ENCODE data around the gene HJURP. TPM values are rescaled to one million over a fixed set of nuclear protein-coding genes. Genes with fewer than 3 reads are reported as not detected.

The HJURP gene
- total RNA-seq, 1 experiment from 2014 or later = 35.0 TPM

GRCh38 chr2:233840520-233840919 is 13.8 kb downstream of the HJURP start:
- TF ChIP-seq CTCF (IDR thresholded peaks at IDR 0.05; ENCODE audit: insufficient read depth in 1 of 2, low read depth in 1 of 2, low read length in 1 of 2, severe bottlenecking in 1 of 2, unreplicated experiment in 1 of 2) = no peak
- Mint-ChIP-seq H3K36me3 (ENCODE audit: insufficient read depth, unreplicated experiment) (peaks cover 100% of the 10 kb centered on the region), H3K4me3 (ENCODE audit: unreplicated experiment) (no peak overlapping the region), H3K27ac (ENCODE audit: unreplicated experiment) (no peak overlapping the region), H3K9me3 (ENCODE audit: unreplicated experiment) (no peaks in the 10 kb centered on the region), H3K27me3 (ENCODE audit: insufficient read depth, unreplicated experiment) (no peaks in the 10 kb centered on the region), H3K4me1 (ENCODE audit: low read depth, unreplicated experiment) (no peaks in the 10 kb centered on the region)
- Histone ChIP-seq H3K4me1 (no peaks in the 10 kb centered on the region), H3K9me3 (no peaks in the 10 kb centered on the region), H3K4me3 (ENCODE audit: low read depth, low read length) (no peak overlapping the region), H3K27me3 (replicated peaks; ENCODE audit: control insufficient read depth, insufficient read depth, low read length) (no peaks in the 10 kb centered on the region), H3K36me3 (ENCODE audit: control insufficient read depth, insufficient read depth, low read length) (peaks cover 2% of the 10 kb centered on the region)
- ChIA-PET CTCF (no interaction called here), POLR2A (no interaction called here)
- BruUV-seq (replicated peaks) = no TSS peak
- intact Hi-C loops (cut with micrococcal nuclease; ENCODE audit: unreplicated experiment) = no loop called here
- no peak for DNase-seq

- no peaks in the 10 kb centered on the region for H3K9me3 Mint-ChIP-seq (ENCODE audit: unreplicated experiment)
- no peaks in the 10 kb centered on the region for H3K4me1 Mint-ChIP-seq (ENCODE audit: low read depth, unreplicated experiment)
- no TSS peak for BruUV-seq (replicated peaks)
- TF ChIP-seq CTCF (IDR thresholded peaks at IDR 0.05; ENCODE audit: insufficient read depth in 1 of 2, low read depth in 1 of 2, low read length in 1 of 2, severe bottlenecking in 1 of 2, unreplicated experiment in 1 of 2) = no peak
- Histone ChIP-seq H3K4me3 (ENCODE audit: low read depth, low read length) (no peak overlapping the region), H3K27me3 (replicated peaks; ENCODE audit: control insufficient read depth, insufficient read depth, low read length) (no peaks in the 10 kb centered on the region), H3K36me3 (ENCODE audit: control insufficient read depth, insufficient read depth, low read length) (peaks cover 2% of the 10 kb centered on the region), H3K9me3 (no peaks in the 10 kb centered on the region), H3K4me1 (no peaks in the 10 kb centered on the region)
- ChIA-PET POLR2A (no interaction called here), CTCF (no interaction called here)
- H3K27me3 Mint-ChIP-seq (ENCODE audit: insufficient read depth, unreplicated experiment) = no peaks in the 10 kb centered on the region
- H3K36me3 Mint-ChIP-seq (ENCODE audit: insufficient read depth, unreplicated experiment) = peaks cover 100% of the 10 kb centered on the region
- no peak for DNase-seq
- intact Hi-C loops (cut with micrococcal nuclease; ENCODE audit: unreplicated experiment) = no loop called here
- no peak overlapping the region for H3K27ac Mint-ChIP-seq (ENCODE audit: unreplicated experiment)
- H3K4me3 Mint-ChIP-seq (ENCODE audit: unreplicated experiment) = no peak overlapping the region
Observed at GRCh38 chr2:233839447-233839820, 14.9 kb downstream of the HJURP start.

GRCh38 chr2:233838726-233839446 is 15.4 kb downstream of the HJURP start:
- H3K4me1 ChIP-seq = no peaks in the 10 kb centered on the region
- no peak overlapping the region for H3K4me3 Mint-ChIP-seq (ENCODE audit: unreplicated experiment)
- BruUV-seq (replicated peaks) = no TSS peak
- no peak overlapping the region for H3K27ac Mint-ChIP-seq (ENCODE audit: unreplicated experiment)
- intact Hi-C loops (cut with micrococcal nuclease; ENCODE audit: unreplicated experiment) = no loop called here
- ChIA-PET POLR2A (no interaction called here), CTCF (no interaction called here)
- H3K9me3 ChIP-seq = no peaks in the 10 kb centered on the region
- DNase-seq = no peak
- no peaks in the 10 kb centered on the region for H3K27me3 ChIP-seq (replicated peaks; ENCODE audit: control insufficient read depth, insufficient read depth, low read length)
- peaks cover 2% of the 10 kb centered on the region for H3K36me3 ChIP-seq (ENCODE audit: control insufficient read depth, insufficient read depth, low read length)
- TF ChIP-seq CTCF (IDR thresholded peaks at IDR 0.05; ENCODE audit: insufficient read depth in 1 of 2, low read depth in 1 of 2, low read length in 1 of 2, severe bottlenecking in 1 of 2, unreplicated experiment in 1 of 2) = no peak
- no peak overlapping the region for H3K4me3 ChIP-seq (ENCODE audit: low read depth, low read length)
- no peaks in the 10 kb centered on the region for H3K27me3 Mint-ChIP-seq (ENCODE audit: insufficient read depth, unreplicated experiment)
- no peaks in the 10 kb centered on the region for H3K9me3 Mint-ChIP-seq (ENCODE audit: unreplicated experiment)
- peaks cover 100% of the 10 kb centered on the region for H3K36me3 Mint-ChIP-seq (ENCODE audit: insufficient read depth, unreplicated experiment)
- H3K4me1 Mint-ChIP-seq (ENCODE audit: low read depth, unreplicated experiment) = no peaks in the 10 kb centered on the region

Measured in Caco-2 (cell line).